HG03571 (cell line): ENCODE results near the gene LGALS7B.
"Not testable (repeated sequence)": the region's sequence is repeated elsewhere in the genome, so short reads cannot be mapped to it uniquely, and the experiment has no call there.

Source experiments
- ATAC-seq: cut with Tn5 transposase; IDR thresholded peaks from one replicate; pipeline ENCODE4 v1.9.1; 2021; ENCODE audit not compliant: unreplicated experiment

Gene LGALS7B

DNA sequence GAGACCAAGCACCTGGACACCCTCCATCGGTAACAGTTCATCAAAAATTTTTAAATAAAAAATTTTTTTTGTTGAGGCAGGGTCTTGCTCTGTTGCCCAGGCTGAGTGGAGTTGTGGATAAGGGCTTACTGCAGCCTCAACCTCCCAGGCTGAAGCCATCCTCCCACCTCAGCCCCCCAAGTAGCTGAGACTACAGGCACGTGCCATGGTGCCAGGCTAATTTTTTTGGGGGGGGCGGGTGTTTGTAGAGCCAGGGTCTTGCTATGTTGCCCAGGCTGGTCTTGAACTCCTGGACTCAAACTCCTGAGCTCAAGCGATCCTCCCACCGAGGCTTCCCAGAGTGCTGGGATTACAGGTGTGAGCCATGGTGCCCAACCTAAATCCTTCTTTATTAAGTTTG lies 4.7 kb downstream of the LGALS7B start:
- ATAC-seq = no peak

DNA sequence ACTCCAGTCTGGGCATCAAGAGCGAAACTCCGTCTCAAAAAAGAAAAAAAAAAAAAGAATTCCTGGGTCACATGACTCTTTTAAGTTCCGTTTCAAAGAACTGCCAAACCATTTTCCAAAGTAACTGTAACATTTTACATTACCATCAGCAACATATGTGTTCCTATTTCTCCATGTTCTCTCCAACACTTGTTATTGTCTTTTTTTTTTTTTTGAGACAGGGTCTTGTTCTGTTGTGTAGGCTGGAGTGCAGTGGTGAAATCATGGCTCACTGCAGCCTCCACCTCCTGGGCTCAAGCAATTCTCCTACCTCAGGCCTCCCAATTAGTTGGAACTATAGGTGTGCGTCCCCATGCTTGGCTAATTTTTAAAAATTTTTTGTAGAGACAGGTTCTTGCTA lies 6.5 kb downstream of the LGALS7B start:
- no peak for ATAC-seq

DNA sequence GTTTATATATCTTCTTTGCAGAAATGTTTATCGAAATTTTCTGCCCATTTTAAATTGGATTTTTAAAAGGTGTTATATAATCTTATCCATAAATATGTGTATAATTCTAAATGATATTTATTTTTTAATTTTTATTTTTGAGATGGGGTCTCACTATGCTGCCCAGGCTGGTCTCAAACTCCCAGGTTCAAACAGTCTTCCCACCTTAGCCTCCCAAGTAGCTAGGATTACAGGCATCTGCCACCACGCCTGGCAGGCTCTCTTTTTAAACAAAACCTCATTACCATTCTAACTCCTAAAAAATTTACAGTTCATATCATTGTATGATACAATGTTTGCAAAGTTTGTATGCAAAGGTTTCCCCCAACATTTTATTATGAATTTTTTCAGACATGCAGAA lies 7.2 kb downstream of the LGALS7B start:
- no peak for ATAC-seq

DNA sequence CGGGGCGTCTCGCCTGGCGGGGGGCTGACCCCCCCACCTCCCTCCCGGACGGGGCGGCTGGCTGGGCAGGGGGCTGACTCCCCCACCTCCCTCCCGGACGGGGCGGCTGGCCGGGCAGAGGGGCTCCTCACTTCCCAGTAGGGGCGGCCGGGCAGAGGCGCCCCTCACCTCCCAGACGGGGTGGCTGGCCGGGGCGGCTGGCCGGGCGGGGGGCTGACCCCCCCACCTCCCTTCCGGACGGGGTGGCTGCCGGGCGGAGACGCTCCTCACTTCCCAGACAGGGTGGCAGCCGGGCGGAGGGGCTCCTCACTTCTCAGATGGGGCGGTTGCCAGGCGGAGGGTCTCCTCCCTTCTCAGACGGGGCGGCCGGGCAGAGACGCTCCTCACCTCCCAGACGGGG lies 8.8 kb downstream of the LGALS7B start:
- not testable (repeated sequence) for ATAC-seq

DNA sequence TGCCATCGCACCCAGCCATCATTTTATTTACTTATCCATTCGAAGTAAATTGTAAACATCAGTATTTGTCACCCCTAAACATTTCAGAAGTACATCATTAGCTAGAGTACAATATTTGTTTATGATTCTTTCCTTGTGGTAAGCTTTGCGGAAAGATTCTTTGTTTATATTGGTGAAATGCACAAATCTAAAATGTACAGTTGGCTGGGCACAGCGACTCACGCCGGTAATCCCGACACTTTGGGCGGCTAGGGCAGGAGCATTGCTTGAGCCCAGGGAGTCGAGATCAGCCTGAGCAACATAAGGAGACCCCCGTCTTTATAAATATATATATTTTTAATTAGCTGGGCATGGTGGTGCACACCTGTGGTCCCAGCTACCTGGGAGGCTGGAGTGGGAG lies 10.1 kb downstream of the LGALS7B start:
- no peak for ATAC-seq

DNA sequence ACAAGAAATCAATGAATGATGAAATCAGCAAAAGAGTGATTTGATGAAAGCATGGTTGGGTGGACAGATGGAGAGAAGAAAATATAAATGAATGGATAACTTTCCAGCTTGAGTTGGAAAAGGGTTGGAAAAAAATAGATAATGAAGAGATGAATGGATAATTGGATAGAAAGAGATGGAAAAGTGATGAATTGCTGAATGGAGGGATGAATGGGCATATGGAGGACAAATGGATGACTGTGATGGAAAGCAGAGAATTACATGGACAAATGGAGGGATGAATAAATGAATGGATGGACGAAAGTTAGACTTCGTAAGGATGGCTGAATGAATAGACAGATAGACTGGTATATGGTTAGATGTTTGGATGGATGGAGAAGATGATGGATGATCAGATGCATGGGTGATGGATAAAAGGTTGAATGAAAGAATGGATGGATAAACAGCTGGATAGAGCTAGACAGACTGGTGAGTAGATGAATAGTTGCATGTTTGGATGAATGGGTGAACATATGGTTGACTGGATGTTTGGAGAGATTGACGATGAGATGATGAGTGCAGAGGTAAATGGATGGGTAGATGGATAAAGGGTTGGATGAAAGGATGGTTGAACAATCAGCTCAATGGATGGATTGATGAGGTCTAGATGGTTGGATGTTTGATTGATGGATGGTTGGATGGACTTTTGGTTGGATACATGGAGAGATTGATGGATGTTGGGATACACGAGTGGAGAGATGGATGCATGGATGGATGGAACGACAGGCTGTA lies 11.8 kb downstream of the LGALS7B start:
- no peak for ATAC-seq

DNA sequence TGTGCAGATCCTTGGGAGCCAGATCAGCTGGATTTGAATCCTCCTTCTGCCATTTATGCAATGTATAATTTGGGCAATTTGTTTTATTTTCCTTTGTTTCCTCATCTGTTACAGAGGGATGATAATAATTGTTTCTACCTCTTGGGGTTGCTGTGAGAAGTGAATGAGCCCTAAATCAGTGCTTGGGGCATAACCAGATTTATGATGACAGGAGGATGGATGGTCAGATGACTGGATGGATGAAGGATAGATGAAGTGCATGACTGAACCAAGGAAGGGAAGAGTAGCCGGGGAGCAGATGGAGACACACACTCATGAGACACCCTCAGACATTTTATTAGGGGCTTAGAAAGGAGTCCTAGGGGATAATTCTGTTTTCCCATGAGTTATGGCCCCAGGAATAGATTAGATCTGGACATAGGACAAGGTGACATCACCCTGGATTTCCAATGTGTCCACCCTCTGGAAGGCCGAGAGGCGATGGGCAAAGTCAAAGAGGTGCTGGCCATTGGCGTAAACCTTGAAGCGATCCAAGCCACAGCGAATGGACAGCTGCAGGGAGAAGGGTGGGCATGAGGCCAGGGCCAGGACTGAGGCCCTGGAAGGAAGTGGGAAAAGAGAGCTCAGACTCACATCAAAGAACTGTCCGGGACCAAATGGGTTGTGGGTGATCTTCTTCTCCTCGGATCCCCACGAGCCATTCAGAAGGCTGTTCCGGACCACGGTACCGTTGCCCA lies 12.5 kb downstream of the LGALS7B start:
- no peak for ATAC-seq

DNA sequence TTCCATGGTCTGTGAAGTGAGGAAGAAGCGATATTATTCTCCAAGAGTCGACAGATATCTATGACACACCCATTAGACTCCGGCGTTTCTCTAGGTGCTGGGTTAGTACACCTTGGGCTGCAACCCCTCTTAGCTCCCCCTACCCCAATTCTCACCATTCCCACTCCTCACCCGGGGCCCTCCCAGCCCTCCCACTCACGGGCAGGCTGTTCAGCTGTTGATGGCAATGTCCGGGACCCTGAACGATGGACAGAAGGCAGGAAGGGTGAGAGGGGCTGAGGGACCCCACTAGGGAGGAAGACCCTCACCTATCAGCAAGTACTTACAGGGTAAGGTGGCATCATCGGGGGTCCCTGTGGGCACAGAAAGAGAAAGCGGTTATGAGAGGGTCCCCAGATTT lies 14.5 kb downstream of the LGALS7B start:
- no peak for ATAC-seq

DNA sequence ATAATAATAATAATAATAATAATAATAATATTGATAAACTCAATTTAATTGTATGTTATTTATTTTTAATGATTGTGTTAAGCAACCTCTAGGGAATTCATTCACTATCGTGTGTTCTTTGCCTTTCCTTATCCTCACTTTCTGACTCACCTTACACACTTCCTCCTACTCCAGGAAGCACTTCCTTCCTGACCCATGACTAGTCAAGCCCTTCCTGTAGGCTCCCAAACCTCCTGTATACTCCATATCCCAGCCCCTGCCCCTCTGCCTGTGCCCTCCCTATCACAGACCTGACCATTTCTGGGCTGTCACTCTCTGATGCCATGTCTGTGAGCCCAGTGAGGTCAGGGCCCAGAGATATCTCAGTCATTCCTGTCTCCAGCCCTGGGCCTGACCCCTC lies 16.2 kb downstream of the LGALS7B start:
- no peak for ATAC-seq

DNA sequence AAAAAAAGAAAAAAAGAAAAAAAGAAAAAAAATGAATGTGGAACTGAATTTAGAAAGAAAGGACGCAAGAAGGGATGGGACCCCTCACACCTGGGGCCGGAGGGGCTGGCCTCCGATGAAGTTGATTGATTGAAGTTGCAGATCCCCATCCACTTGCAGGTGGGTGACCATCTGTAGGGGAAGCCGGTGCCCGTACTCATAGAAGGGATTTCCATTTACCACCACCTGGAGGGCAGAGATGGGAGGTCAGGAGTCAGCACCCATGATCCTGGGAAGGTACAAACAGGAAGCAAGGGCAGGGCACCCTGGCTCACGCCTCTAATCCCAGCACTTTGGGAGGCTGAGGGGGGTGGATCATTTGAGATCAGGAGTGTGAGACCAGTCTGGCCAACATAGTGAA lies 17.4 kb downstream of the LGALS7B start:
- no peak for ATAC-seq

DNA sequence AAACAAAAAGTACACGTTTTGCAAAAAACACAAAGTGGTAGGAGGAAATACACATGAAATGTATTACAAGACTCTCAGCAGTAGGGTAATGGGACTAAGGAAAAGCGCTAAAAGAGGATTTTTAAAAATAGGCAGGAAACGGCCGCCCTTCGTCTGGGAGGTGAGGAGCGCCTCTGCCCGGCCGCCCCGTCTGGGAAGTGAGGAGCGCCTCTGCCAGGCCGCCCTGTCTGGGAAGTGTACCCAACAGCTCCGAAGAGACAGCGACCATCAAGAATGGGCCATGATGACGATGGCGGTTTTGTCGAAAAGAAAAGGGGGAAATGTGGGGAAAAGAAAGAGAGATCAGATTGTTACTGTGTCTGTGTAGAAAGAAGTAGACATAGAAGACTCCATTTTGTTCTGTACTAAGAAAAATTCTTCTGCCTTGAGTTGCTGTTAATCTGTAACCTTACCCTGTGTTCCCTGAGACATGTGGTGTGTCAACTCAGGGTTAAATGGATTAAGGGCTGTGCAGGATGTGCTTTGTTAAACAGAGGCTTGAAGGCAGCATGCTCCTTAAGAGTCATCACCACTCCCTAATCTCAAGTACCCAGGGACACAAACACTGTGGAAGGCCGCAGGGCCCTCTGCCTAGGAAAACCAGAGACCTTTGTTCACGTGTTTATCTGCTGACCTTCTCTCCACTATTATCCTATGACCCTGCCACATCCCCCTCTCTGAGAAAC lies 18.5 kb downstream of the LGALS7B start:
- not testable (repeated sequence) for ATAC-seq

DNA sequence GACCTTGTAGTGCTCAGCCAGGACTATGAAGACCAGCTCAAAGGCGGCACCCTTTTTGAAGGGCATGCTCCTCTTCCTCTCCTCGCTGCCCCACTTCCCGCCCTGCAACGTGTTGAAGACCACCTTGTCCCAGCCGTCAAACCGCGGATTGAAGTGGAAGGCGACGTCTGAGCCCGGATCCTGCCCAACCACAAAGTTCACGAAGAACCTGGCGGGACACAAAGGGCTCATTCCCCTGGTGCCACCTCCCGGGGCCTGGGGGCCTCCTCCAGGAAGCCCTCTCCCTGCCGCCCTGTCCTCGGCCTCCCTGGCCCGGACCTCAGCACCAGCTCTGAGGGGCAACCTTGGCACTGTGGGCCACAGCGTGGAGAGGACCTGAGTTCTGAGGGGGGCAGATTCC lies 19.7 kb downstream of the LGALS7B start:
- ATAC-seq = no peak

DNA sequence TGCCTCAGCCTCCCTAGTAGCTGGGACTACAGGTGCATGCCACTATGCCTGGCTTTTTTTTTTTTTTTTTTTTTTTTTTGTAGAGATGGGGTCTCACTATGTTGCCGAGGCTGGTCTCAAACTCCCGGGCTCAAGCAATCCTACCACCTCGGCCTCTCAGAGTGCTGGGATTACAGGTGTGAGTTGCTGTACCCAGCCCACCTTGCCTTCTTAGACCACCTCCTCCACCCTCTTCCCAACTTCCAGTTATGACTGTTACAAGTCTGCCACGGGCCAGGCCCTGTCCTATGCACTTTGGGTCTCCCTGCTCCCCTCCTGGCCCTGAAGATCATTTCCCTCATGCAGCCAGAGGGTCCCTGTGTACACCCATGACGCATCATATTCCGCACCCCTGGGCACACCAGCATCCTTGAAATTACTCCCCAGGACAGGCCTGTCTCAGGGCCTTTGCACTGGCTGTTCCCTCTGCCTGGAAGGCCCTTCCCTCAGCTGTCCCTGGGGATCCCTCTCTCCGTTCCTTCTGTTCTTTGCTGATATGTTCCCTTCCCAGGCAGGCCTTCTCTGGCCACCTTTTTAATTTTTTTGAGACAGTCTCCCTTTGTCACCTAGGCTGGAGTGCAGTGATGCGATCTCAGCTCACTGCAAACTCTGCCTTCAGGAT lies 20.7 kb downstream of the LGALS7B start:
- ATAC-seq = no peak

DNA sequence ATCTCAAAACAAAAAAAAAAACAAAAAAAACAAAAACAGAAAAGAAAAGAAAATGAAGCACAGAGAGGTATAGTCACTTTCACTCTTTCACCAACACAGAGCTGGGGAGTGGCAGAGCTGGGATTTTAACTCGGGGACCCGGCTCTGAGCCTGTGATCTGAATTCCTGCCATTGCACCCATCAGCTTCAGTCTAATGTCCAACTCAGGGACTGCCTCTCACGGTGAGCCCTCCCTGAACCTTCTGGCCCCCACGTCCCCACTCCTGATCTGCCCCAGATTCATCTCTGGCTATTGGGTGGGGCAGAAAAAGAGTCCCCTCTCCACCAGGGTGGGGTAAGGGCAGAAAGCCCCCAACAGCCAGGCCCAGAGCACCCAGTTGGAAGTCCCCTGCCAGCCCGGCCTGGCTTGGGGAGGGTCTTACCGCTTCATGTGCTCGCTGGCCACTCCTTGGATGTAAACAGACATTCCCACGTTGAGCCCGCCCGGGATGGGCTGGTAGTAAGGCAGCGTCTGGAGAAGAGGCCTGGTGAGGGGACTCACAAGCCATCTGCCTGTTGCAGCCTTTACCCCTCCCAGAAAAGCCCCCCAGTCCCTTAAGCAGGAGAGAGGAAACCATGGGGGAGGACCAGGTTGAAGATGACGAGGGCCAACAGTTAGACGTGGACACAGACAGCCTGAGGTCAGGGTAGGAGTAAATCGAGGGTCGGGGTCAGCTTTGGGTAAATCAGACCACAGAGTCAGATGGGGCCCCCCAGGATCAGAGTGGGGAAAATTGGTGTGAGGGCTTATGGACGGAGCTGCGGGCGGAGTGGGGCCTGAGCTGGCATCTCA lies 23.2 kb downstream of the LGALS7B start:
- ATAC-seq = no peak

DNA sequence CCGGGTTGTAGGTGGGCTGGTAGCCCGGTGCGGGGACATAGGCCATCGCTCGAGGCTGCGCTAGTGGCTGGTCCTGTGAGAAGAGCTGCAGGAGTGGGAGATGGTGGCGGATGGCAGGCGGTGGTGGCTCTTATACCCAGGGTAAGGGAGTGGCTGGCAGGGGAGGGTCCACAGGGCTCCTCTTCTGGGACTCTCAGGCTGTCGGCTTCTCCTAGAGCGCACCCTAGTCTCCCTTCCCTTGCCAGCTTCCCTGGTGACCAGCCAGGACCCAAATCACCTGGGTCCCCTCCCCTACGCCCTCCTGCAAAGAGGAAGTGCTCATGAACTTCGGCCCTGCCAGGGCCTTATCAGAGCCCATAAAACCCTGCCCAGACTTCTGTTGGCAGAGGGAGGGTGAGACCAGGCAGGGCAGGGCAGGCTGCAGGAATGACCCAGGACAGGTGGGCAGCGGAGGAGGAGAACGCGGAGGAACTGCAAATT lies 23.9 kb downstream of the LGALS7B start, which contains the start of gene LGALS4:
Gene LGALS4 (minus strand): TSS at position 105 of the 480 bp plus-strand sequence. CDS start 59 bp downstream, at position 46.
- ATAC-seq = no peak

DNA sequence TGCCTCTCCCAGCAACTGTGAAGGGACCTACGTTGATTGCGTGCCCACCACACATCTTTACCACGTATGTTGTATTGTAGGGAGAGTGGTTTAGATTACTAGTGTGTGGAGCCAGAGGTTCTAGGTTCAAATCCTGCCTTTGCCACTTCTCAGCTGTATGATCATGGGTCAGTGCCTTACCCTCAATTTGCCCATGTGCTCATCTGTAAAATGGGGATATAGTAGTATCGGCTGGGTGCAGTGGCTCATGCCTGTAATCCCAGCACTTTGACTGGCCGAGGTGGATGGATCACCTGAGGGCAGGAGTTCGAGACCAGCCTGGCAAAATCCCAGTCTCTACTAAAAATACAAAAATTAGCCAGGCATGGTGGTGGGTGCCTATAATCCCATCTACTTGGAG lies 24.3 kb downstream of the LGALS7B start:
- ATAC-seq = no peak

DNA sequence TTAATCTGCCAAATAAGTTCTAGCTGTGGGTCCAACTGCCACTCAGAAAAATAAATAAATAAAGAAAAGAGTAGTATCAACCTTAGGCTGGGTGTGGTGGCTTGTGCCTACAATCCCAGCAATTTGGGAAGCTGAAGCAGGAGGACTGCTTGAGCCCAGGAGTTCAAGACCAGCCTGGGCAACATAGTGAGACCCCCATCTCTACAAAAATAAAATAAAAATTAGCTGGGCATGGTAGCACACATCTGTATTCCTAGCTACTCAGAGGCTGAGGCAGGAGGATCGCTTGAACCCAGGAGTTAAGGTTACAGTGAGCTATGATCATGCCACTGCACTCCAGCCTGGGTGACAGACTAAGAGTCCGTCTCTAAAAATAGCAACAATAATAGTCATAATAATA lies 24.9 kb downstream of the LGALS7B start:
- not testable (repeated sequence) for ATAC-seq

DNA sequence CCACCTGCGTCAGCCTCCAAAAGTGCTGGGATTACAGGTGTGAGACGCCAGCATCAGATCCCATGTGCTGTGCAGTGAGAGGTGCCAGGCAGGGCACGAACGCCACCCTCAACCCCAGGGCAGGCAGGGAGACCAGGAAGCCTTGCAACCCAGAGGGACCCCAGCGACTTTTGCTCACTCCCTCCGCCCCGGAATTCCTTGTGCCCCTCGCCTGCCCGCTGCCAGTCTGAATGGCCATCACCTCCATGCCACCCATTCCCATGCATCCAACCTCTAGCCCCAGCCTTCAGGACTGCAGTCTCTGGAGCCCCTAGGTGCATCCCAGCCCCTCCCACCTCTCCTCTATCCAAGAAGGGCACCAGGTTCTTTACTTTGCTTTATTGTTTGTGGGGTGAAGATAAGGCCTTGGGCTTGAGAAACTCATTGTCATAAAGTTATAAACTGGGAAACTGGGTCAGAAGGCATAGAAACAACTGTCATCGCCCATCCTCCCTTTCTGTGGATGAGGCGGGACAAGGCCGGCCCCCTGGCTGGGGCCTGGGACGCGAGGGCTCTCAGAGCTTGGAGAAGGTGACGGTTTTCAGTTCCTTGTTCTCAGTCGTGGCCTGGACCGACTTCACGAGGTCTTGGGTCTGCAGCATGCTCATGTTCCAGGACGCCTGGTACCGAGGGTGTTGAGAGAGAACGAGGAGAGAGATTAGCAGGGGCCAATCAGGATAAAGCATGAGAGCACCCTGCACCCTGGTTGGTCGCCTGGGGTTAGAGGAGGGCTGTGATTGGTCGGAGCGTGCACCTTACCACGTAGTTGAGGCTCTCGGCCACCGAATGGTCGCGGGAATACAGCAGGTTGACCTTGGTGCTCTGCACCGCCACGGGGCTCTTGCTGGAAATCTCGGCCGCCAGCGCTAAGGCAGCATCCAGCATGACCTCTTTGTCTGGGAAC lies 26.3 kb downstream of the LGALS7B start:
- no peak for ATAC-seq

DNA sequence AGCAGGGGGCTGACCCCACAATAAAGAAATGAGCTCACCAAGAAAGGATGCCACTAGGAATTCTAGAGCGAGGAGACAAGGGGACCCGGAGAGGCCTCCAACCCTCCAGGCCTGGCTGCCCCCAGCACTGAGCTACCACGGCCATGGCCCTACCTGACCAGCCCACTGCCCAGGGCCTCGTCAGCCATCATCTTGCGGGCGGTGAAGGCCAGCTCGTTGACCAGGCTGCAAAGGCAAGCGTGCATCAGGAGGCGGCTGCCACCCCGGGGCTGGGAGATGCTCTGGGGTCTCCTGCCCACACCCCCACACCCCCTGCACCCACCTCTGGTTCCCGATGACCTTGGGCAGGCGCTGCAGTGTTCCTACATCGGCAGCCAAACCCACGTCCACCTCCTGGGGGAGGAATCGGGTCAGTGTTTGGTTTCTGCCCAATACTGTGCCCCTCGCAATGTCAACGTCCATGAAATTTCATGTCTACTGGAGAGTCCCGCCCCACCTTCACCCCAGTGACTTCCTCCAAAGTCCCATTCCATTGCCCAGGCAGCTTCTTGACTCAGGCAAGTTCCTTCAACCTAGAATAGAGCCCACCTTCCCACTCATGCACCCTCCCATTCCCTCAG lies 27.2 kb downstream of the LGALS7B start:
- no peak for ATAC-seq
